Measurements from ENCODE around the gene ICA1L.
"Not testable (repeated sequence)": the region's sequence is repeated elsewhere in the genome, so short reads cannot be mapped to it uniquely, and the experiment has no call there.

Gene ICA1L

DNA sequence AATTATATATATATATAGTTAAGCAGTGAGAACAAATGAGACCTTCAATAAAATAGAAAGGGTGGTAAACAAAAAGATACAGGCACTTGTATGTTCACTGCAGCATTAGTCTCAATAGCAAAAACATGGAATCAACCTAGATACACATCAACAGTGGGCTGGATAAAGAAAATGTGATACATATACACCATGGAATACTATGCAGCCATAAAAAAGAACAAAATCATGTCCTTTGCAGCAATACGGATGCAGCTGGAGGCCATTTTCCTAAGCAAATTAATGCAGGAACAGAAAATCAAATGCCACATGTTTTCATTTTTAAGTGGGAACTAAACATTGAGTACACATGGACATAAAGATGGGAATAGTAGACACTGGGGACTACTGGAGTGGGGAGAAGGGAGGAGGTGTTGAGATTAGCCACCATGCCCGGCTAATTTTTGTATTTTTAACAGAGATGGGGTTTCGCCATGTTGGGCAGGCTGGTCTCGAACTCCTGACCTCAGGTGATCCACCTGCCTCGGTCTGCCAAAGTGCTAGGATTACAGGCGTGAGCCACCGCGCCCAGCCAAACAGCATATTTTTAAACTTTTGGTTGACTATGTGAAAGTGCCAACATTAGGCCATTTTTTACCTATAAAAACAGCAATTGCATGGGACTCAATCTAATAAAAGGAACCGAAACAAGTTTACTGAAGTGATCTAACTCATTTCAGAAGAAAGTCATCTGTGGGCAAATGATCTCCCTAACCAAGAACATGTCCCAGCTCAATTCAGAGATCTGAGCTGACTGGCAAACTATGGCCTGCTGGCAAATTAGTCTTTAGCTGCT, 23.7 kb downstream of the ICA1L start:
- DNase-seq (ENCODE audit: low read depth) = no peak

DNA sequence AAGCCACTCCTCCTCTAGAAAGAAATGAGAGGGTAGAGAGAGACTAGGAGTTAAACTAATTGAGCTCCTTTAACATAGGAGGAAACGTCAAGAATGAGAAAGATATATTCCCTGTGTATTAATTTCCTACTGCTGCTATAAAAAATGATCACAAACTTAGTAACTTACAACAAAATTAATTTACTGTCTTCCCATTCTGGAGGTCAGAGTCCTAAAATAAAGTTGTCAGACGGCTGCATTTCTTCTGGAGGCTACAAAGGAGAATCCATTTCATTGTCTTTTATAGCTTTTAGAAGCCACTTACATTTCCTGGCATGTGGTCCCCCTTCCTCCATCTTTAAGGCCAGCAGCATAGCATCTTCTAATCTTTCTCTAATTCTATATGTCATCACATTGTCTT, 26.9 kb downstream of the ICA1L start:
- no peak for DNase-seq (ENCODE audit: low read depth)

DNA sequence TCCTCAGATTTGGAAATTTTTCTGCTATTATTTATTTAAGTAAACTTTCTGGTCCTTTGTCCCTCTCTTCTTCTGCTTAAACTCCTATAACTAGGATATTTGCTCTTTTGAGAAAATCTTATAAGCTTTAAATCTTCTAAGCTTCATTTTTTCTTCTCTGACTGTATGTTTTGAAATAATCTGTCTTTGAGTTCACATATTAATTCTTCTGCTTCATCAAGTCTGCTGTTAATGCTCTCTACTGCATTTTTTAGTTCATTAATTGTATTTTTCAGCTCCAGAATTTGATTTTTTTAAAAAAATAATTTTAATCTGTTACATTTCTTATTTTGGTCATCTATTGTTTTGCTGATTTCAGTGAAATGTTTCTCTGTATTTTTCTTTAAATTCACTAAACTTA, 28.9 kb downstream of the ICA1L start:
- no peak for DNase-seq (ENCODE audit: low read depth)

DNA sequence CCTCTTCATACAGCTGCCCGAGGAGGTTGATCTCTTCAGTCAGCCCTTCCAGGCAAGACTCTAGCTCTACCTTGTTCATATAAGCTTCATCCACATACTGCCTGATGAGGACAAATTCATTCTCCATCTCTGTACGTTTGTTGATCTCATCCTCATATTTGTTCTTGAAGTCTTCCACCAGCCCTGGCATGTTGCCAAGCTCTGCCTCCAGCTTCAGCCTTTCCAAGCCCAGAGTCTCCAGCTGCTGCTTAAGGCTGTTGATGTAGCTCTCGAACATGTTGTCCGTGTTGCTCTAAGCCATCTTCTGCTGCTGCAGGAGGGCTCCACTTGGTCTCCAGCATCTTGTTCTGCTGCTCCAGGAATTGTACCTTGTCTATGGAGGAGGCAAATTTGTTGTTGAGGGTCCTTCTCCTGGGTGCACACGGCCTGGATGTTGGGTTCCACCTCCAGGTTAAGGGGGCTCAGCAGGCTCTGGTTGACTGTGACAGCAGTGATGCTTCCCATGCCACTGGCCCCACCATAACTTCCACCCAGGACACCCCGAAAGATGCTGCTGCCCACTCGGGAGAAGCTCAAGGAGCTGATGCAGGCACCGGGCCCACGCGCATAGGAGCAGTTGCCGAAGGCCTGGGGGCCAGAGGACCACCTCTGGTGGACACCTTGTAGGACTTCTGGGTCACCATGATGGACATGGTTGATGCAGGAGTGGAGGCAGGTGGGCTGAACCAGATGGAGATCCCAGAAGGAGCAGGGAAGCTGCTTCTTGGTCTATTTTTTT, 30.3 kb downstream of the ICA1L start:
- DNase-seq (ENCODE audit: low read depth) = no peak

DNA sequence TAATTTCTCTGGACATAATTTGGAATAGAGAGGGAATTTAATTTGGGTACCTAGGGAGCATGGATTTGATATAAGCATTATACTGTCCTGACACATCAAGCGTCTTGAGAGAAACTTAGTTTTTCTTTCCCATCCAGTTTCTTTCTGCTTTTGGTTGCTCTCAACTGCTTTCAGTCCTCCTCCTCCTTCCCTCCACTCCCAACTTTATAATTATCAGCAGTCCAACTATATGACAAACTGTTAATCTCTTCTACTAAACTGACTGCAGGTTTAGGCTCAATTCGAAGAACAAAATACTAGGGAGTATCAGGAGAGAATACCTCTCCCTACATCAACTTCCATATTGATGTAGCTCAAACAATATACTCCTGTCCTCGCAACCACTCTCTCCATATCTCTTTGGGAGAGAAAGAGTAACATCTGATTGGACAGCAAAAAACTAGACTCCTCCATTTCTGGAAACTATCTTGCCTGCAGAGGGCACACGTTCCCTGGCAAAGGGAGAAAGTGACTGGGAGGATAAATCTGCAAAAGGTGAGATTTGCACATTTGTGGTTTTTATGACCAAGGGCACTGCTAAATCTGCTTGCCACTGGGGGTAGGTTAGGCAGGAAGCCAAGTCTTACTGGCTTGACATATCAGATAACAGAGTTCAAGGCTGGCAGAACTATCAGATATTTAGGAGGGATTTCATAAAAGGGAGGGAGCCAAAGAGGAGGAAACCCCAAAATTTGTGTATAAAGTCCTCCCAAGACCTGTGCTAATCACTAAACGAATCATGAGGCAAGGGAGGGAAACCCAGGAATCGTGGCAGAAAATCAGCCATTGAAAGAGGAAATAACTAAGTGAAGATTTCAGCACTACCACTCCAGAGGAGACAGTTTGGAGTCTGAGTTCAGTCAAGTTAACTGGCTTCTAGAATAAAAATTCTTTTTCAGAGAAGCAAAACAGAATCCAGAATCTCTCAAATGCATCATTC, 40.0 kb downstream of the ICA1L start:
- peak; percentile 26 for DNase-seq (ENCODE audit: low read depth)

DNA sequence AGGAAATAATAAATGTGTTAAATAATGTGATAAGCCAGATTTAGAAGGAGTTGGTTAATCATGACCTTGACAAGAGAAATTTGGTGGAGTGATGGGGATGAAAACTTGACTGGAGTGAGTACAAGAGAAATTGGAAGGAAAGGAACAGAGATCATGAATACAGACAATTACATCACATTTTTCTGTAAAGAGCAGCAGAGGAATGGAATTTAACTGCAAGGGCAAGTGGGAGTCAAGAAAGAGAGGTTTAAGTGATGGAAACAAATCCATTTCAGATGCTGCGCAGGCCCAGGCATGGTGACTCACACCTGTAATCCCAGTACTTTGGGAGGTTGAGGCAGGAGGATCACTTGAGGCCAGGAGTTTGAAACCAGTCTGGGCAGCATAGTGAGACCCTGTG, 46.7 kb downstream of the ICA1L start:
- no peak for DNase-seq (ENCODE audit: low read depth)

DNA sequence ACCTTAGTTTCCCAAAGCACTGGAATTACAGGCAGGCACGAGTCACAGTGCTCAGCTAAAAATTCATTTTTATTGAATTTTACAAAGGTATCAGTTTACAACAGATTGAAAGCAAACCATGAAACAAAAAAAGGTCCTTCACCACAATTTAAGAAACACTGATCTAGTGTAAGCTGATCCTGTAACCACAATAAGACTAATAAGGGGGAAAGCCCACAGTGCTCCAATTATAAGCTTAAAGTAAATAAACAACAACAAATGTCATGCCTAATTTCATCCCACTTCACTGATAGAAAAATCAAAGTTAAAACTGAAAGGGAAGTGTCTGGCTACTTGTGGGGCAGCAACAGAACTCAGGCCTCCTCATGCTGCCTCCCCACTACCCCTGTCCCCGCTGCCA, 49.2 kb downstream of the ICA1L start:
- DNase-seq (ENCODE audit: low read depth) = no peak

DNA sequence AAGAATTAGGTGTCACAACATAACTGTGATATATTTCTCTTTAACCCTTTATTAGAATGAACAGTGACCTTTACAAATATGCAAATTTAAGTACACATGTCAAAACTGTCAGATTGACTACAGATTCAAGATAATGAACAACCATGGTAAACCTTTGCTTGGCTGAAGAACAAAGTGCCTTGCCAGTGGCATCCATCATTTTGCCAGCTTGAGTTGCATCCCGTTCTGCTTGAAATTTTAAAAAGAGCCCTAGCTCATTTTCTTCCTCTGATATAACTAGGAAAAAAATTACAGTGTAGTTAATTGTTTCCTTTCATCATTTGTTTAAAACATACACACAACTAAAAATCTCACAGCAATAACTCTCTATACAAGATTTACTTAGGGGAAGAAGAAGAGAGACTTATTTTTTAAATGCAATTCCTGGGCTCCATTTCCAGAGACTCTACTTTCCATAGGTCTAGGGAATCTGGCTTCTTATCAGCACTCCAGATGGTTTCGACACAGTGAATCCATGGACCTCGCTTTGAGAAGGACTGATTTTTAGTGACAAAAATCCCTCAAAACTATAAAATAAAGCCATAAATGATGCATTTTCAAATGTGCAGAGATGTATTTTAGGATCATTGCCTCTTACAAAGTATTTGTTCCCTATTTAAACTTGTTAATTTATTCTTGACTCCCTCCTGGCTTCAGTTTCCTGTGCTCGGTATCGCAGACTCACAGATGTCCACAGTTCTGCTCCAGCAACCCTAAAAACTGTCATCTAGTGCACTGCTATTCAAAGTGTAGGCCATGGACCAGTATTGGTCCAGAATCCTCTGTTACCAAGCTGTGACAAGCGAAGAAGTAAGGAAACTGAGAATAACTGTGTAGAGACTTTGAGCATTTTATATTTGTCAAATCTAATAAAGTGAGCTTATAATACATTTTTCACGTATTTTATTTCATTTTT, 50.1 kb downstream of the ICA1L start:
- no peak for DNase-seq (ENCODE audit: low read depth)

DNA sequence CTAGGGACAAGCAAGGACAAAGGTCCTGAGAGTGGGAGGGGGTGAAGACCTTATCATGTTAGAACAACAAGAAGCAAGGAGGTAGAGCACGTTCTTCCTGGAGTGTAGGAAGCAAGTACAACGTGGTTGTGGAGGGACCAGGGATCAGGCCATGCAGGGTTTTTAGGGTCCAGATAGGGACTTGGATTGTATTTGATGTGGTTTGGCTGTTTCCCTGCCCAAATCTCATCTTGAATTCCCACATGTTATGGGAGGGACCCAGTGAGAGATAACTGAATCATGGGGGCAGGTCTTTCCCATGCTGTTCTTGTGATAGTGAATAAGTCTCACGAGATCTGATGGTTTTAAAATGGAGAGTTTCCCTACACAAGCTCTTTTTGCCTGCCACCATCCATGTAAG, 53.2 kb downstream of the ICA1L start:
- DNase-seq (ENCODE audit: low read depth) = no peak

DNA sequence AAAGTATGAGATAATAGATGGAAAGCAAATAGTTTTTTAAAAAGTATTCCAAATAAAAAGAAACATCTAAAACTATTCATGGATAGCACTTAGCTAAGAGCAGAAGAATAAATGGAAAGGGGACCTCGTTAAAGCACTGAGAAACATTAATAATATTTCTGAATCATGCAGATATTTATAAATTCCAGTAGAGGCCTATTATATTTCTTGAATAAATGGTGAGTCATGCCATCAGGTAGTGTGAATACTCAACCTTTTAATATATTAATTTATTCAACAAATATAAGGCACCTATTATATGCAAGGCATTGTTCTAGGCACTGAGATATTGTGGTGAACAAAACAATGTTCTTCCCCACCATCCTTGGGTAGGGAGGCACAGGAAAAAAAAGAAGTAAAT, 53.8 kb downstream of the ICA1L start:
- no peak for DNase-seq (ENCODE audit: low read depth)

DNA sequence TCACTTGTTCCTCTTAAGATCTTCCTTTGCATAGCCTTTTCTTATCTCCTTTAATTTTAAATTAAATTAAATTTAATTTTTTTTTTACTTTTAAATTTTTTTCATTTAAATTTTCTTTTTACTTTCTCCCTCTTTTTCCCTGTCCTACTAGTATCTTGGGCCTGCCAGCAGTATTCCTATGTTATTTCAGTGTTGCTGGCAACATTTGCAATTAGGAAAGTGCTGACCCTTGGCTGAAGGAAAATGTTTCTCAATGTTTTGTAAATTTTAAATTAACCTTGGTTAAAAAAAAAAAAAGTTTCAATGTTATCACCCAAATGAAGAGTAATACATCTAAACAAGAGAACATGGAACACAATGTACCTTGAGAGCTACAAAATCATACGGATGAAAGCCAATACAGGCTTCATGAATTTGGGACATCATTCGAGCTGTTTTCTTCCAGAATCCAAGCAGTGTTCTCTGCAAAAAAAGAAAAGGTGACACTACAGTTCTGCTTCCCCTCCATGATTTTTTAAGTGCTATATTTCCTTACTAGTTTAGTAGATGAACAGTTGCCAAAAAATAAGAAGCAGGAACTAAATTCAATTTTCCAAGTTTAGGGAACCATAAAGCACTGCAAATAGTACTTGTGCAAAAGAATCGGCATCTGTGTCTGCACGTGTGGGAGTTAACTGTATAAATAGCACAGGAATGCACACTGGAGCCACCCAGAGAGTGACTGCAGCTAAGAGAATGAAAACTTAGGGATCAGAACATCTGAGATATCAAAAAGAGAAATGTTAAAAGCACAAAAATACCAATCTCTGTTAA, 55.8 kb downstream of the ICA1L start:
- no peak for DNase-seq (ENCODE audit: low read depth)

DNA sequence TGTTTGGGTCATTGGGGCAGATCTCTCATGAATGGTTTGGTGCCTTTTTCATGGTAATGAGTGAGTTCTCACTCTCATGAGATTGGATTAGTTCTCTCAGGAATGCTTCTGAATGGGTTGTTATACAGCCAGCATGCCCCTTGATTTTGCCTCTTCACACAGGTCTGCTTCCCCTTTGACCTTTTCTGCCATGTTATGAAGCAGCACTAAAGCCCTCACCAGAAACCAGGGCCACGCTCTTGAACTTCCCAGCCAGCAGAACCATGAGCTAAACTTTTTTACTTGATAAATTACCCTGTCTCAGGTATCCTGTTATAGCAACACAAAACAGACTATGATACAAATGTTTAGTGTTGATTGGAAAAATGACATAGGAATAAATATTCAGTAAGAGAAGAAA, 57.3 kb downstream of the ICA1L start:
- no peak for DNase-seq (ENCODE audit: low read depth)

DNA sequence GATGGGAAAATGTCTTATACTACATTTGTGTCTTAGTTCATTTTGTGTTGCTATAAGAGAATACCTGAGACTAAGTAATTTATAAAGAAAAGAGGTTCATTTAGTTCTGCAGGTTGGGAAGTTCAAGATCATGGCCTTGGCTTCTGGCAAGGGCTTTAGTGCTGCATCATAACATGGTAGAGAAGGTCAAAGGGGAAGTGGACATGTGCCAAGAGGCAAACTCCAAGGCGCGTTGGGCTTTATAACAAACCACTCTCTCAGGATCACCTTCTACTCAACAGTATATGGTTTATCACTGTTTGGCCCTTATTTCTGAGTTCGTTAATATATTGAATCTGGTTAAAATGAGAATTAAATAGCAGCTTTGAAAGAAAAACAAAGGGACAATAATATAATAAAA, 58.2 kb downstream of the ICA1L start:
- no peak for DNase-seq (ENCODE audit: low read depth)

DNA sequence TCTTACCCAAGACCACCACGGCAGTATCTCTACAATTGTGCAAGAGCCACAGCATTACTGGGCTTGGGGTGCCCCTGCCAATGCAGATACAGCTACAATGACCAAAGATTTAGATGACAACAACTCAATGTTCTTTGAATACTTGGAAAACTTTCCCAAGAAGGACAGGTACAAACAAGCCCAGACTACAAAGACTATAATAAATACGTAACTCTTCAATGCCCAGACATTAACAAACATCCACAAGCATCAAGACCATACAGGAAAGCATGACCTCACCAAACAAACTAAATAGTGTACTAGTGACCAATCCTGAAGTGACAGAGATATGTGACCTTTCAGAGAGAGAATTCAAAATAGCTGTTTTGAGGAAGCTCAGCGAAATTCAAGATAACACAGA, 62.8 kb downstream of the ICA1L start:
- no peak for DNase-seq (ENCODE audit: low read depth)

DNA sequence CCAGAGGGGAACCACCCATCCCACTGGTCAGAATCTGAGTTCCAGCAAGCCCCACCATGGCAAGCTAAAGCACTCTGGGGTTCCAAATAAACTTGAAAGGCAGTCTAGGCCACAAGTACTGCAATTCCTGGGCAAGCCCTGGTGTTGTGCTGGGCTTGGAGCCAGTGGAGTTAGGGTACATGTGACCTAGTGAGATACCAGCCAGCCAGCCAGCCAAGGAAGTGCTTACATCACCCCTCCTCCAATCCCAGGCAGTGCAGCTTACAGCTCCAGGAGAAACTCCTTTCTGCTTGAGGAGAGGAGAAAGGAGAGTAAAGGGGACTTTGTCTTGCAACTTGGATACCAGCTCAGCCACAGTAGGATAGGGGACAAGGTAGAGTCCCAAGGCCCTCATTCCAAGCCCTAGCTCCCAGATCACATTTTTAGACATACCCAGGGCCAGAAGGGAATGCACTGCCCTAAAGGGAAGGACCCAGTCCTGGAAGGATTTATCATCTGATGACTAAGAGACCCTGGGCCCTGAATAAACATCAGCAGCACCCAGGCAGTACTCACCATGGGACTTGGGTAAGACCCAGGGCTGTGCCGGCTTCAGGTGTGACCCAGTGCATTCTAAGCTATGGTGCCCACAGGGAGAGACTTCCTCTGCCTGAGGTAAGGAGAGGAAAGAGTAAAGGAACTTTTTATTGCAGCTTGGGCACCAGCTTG, 64.0 kb downstream of the ICA1L start:
- peak; percentile 23 for DNase-seq (ENCODE audit: low read depth)

DNA sequence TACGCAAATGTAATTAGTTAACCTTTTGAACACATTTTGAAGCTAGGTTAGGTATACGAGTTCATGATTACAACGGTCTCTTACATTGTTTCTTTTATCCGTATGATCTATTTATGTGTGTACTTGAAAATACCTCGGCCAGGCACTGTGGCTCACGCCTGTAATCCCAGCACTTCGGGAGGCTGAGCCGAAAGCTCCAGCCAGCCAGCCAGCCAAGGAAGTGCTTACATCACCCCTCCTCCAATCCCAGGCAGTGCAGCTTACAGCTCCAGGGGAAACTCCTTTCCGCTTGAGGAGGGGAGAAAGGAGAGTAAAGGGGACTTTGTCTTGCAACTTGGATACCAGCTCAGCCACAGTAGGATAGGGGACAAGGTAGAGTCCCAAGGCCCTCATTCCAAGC, 65.7 kb downstream of the ICA1L start:
- not testable (repeated sequence) for DNase-seq (ENCODE audit: low read depth)

DNA sequence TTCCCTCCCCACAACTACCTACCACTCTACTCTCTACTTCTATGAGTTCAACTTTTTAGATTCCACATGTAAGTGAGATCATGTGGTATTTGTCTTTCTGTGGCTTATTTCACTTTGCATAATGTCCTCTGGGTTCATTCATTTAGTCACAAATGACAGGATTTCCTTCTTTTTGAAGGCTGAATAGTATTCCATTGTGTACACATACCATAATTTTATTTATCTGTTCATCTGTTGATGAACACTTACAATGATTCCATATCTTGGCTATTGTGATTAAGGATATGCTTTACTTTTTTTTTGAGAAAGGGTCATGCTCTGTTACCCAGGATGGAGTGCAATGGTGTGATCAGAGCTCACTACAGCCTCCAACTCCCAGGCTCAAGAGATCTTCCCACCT, 73.6 kb downstream of the ICA1L start:
- DNase-seq (ENCODE audit: low read depth) = no peak

DNA sequence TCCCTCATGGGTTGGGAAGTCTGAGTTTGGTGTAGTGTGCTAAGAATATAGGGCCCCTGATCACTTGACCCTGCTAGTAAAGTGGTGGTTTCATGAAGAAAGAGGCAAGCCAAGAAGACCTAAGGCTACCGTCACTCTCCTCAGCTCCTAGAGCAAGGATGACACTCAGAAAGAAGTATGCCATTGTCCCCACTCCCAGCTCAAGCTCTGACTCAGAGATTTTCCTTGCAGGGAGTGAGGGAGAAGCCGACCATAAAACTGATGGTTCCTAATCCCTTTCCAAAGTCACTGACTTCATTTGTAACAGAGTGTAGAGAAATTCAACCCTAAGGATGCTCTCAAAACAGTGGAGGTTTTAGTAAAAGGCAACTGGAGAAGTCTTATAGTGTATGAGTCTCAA, 80.9 kb downstream of the ICA1L start:
- DNase-seq (ENCODE audit: low read depth) = no peak

DNA sequence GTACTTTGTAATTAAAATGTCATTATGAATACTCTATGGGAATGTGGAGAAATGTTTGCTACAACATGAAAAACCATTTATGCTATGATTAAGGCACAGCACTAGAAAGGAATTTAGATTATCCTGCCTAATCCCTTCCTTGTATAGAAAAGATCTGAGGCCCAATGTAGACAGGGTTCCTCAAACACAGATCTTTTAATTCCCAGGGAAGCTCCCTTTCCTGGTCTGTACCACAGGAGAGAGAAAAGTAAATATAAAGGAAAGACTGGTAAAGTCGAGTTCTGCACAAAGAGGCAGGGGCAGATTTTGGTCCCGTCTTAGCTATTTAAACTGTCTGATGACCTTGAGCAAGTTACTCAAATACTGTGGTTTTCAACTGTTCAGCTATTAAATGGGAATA, 84.7 kb downstream of the ICA1L start:
- DNase-seq (ENCODE audit: low read depth) = no peak
